Measurements from ENCODE around the gene GALNT4.

GALNT4 gene

DNA sequence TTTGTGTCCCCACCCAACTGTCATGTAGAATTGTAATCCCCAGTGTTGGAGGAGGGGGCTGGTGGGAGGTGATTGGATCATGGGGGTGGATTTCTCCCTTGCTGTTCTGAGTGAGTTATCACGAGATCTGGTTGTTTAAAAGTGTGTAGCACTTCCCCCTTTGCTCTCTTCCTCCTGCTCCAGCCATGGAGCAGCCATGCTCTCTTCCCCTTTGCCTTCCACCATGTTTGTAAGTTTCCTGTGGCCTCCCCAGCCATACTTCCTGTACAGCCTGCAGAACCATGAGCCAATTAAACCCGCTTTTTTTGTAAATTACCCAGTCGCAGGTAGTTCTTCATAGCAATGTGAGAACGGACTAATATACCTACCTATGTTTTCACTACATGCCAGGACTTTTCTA lies 3.8 kb upstream of the GALNT4 start:
- DNase-seq, result no peak

DNA sequence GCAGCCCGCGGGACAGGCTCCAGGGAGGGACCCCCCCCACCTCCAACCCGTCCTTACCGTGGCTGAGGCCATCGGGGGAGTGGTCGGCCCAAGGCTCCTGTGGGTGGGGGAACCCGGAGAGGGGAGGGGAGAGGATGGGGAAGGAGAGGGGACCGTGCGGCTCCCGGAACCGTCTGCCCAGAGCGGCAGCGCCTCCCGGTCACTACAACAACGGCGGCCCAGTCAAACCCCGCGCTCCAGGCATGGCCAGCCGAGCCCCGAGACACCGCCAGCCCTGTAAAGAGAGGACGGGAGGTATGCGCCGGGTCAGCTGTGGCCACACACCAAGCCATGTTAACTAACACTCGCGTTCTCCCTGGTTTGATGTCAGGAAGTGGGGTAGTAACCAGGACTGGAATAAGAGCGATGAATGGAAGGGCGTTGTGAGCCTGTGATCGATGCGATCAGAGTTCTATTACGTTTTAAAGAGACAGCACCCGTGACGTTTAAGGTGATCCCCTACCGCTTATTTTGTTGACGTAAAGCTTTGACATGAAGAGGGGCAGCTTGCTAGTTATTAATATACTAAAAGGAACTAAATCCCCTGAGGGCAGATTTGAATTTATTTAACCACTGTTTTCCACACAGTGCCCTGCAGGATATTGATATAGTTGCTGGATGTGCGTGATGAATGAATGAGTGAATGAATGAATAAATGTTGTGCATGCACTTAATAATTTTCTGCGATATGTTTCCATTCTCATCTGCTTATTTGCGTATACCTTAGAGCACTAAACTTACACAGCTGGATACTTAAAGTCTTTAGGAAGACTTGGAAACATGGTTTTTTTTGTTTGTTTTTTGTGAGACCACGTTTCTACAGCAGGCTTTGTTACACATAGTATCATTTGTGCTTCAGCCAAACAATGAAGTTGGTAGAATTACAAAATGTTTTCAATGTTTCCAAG lies 1.5 kb upstream of the GALNT4 start, which contains the start of gene POC1B:
POC1B (minus strand) TSS at position 224 of the 947 bp plus-strand sequence; CDS start at position 72, 152 bp downstream.
- peak; percentile 62 to 64 for DNase-seq

DNA sequence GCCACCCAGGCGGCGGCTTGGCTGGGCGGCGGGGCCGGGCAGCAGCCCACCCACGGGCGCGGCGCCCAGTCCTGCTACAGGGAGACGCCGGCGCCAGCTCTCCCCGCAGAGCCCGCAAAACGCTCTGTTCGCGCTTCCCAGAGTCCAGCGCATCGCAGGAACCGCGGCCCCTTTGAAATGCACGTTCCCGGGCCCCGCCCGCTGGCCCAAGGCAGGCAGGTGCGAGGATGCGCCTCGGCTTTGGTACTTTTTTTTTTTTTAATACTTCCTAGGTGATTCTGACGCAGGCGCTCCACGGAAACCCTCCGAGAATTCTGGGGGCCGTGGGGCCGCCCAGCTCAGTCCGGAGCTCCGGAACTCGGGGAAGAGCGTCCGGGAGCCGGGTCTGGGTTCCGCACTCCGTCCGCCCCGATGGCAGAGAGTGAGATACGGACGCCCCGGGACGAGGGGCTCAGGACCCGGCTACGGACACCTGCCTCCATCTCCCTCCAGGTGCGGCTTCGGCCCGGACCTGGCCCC lies 768 bp upstream of the GALNT4 start:
- DNase-seq, result peak; percentile 29 to 36

DNA sequence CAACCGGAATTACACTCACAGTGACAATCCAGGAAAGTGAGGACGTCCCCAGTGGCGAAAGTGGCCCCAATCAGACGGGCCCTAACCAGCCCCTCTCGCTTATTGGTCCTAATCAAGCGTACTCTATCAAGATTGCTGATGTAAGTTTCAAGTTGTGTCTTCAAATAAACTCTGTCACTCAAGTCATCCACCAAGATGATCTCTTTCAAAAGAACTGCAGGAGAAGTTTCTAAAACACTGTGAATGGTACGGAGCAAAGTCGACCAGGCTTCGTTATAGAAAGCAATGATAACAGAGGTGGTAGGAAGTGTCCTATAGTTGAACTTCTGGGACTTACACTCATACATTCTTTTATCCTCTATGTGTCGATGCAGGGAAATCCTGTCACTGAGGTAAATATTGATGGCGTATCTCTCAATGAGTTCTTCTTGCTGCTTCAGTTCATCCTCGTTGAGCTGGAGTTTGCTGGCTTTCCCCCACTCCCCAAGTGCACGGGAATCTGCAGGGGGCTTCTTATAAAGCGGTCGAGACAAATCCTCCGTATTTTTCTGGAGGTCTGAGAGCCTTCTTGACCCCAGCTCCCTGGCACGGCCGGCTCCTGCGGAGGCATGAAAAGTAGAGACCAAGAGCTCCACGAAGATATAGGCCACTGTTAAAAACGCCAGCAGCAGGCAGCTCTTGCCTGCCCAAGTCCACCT lies 604 bp downstream of the GALNT4 start:
- DNase-seq, result no peak

DNA sequence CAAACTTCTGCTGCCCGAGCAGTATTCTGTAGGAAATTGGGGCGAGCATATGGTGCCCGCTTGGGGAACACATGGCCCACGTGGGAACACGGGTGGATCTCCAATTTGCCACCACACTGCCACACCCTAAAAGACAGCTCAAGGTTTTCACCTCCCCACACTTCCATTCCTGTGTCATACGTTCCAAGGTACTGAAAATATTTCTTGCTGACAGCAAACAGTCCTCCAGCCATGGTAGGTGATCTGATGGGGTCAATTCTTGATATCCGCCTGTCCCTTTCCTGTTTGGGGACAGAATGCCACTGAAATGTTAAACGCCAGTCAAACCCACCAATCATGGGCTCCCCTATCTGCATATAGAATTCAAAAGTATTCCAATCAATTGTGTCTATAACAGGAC lies 1.2 kb downstream of the GALNT4 start:
- DNase-seq, result no peak

DNA sequence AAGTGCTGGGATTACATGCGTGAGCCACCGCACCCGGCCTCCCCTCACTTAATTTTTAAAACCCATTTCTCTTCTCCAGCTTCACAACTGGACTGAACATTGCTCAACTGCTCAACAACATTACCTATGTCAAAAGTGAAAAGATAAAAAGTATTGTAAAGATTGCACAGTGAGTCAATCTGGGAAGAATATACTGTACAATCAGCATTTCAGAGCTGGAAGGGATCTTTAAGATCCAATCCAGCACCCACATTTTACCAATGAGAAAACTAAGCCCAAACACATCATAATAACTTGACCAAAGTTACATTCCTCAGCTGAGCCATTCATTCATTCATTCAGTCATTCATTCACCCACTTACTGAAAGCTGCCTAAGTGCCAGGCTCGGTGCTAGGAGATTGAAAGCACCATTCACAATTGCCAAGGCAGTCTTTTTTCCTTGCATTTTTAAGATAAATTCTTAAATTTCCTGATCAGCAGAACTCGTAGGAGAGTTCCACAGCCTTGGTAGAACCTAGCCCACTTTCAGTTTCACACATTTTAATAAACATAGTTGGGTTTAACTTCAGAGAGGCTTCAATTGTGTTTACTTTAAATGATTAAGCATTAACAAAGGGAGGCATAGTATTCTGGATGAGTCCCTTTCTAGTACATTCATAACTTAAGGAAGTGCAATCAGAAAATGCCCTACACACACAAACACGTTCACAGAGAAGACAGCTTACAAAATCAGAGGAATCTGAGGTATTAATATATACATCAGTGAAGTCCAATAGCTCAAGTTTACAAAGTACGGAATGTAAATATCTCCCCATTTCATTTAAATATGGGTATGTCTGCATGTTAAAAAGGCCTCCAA lies 3.0 kb downstream of the GALNT4 start:
- DNase-seq, result no peak

DNA sequence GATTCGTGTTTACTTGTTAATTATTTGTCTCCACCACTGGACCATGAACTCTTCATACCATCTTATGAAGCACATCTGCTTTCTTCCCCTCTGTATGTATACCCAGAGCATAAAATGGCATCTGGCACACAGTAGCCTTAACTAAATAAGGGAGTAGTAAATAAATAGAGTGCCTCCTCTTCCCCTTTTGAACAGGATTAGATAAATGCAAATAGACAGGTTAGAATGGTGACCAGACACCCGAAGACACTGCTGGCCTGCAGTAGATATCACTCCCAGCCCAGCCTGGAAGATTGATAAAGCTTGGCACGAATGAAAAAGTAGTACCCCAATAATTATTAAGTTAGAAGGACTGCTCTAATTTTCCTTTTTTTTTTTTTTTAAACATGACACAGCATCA lies 6.9 kb downstream of the GALNT4 start:
- no peak for DNase-seq

DNA sequence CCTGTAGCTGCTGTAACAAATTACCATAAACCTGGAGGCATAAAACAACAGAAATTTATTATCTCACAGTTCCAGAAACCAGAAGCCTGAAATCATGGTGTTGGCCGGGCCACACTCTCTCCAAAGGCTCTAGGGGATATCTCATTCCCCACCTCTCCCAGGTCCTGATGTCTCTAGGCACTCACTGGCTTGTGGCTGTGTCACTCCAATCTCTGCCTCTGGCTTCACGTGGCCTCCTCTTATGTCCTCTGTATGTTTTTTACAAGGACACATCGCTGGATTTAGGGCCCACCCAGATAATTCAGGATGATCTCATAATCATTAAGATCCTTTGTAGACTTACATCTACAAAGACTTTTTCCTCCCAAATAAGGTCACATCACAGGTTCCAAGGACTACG lies 8.0 kb downstream of the GALNT4 start:
- no peak for DNase-seq

DNA sequence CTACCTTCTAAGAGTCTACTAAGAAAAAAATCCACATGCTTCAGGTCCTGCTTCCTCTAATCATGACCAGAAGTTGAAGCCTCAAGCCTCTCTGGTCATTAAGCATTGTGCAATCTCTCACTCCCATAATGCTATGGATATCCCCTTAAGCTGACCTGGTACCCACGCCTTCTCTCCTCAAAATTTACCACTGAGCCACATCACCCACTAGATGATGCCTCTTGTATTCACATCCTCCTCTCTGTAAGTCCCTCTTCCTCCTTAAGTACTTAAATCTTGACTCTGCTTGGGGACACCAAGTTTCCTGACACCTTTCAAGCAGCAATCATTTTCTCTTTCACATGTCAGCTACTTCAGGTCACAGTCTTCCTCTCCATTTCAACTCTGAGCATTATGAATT lies 9.8 kb downstream of the GALNT4 start:
- DNase-seq, result no peak

DNA sequence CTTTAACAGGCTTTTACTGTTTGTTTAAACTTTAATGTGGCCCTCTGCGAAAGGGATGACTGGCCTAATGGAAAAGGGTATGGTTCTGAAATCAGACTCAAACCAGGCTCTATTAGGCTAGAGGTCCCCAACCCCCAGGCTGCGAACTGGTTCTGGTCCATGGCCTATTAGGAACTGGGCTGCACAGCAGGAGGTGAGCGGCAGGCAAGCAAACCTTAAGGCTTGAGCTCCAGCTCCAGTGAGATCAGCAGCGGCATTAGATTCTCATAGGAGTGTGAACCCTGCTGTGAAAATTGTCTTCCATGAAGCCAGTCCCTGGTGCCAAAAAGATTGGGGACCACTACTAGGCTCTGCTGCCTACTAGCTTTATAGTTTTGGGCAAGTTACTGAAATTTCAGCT lies 11.1 kb downstream of the GALNT4 start:
- DNase-seq, result no peak

DNA sequence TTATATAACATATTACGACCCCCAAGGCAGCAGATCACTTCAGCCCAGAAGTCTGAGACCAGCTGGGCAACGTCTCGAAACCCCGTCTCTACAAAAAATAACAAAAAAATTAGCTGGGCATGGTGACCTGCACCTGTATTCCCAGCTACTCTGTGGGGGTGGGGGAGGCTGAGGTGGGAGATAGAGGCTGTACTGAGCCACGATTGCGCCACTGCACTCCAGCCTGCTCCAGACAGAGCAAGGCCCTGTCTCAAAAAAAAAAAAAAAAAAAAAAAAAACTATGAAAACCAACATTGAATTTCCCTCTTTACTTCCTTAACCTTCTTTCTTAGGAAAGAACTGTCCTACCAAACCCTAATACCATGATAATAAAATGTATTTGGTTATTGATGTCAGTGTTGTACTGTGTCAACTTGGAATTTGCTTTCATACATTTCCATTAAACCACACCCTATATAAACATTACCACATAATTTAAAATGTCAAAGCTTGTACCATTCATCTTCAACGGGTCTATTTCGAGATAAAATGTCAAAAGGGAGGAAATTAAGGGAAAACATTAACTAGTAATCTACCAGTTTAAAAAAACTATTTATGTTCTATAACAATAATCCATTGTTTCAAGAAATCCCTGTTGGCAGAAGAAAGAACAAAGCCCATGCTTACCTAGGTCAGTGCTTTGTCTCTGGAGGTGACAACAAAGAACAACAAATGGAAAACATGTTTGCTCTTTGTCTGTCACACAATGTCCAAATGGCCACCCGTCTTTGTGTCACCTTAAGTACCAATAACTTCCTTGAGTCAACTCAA lies 17.4 kb downstream of the GALNT4 start:
- DNase-seq, result no peak

DNA sequence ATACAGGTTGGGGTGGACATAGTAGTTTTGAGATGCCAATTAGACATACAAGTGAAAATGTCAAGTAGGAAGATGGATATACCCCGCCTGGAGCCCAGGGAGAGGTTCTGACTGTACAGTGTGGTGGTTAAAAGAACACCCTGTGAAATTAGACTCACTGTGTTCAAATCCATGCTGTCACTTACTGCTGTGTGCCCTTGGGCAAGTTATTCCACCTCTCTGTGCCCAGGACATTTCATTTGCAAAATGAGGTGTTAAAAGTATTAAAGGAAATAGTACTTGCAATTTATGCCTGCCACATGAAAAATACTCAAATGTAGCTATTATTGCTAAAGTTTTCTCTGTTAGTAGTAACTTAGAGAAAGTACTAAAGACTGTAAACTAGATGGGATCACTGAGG lies 18.5 kb downstream of the GALNT4 start:
- no peak for DNase-seq

DNA sequence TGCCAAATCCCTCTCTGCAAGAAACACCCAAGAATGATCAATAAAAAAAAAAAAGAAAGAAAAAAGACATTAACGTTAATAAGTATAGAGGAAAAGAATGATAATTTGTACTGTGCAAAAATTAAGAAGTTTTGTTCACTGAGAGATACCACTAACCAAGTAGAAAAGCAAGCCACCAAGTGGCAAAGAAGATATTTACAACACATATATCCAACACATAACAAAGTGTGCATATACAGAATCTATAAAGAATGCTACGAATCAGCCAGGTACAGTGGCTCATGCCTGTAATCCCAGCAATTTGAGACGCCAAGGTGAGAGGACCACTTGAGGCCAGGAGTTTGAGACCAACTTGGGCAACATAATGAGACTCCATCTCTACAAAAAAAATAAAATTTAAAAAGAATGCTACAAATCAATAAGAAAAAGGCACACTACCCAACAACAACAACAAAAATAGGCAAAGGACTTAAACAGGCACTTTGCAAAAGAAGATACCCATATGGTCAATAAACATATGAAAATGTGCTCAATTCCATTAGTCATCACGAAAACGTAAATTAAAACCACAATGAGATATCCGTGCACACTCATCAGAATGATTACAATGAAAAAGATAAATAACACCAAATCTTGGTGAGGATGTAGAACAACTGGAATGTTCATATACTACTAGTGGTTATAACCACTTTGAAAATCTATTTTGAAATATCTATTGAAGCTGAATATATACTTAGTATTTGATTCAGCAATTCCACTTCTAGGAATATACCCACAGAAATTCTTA lies 19.8 kb downstream of the GALNT4 start:
- DNase-seq, result no peak

DNA sequence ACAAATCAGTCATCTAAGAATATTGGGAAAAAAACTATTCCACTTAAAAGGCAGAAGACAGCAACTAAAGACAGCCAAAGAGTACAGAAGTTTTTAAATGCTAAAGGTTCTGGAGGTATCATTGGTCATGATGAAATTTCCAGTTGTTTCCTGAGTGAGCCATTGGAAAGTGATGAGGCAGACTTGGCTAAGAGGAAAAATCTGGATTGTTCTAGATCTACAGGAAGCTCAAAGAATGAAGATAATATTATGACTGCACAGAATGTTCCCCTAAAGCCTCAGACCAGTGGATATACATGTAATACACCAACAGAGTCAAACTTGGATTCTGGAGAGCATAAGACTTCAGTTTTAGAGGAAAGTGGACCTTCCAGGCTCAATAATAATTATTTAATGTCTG lies 22.8 kb downstream of the GALNT4 start:
- no peak for DNase-seq

DNA sequence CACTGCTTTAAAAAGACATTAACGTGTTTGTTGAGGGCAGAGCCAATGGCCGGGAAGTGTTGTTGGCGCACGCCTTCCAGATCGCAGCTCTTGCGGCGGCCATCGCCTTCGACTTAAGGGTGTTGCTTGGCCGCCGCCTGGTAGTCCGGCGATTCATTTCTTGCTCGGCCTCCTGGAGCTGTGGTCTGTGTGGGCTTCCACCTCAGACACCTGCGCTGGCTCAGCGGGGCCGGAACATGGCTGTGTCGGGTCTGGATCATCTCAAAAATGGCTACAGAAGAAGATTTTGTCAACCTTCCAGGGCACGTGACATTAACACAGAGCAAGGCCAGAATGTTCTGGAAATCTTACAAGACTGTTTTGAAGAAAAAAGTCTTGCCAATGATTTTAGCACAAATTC lies 24.7 kb downstream of the GALNT4 start:
- DNase-seq, result no peak

DNA sequence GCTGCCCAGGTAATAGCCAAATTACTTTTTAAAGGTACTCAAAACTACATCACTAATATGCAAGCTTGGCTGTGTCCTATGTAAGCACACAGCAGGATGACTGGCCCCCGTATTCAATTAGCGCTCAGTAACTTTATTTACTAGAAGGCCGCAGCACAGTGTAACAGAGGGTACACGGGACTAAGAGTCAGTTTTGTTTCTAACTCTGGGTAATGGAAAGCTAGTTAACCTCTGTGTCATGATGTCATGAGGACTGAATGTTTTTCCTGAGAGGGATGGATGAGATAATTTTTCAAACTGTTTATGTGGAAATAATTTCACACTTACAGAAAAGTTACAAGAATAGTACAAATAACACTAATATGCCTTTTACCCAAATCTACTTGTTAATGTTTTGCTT lies 27.1 kb downstream of the GALNT4 start:
- DNase-seq, result no peak

DNA sequence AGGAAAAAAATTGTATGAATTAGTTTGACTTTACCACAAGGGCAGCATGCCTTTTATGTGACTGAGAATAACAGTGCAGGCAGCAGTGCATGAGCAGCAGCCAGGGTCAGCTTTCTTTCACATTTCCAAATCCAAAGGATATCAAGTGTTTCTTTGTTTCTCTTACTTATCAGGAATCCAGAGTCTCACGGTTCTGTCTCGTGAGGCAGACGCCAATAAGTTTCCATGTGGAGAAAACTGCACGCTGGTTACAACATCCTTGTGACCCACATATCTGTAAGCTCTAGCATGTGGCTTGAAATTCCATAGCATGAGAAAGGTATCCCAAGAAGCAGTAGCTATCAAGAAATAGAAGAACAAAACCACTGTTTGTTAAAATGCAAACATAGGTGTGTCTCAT lies 27.6 kb downstream of the GALNT4 start:
- no peak for DNase-seq

DNA sequence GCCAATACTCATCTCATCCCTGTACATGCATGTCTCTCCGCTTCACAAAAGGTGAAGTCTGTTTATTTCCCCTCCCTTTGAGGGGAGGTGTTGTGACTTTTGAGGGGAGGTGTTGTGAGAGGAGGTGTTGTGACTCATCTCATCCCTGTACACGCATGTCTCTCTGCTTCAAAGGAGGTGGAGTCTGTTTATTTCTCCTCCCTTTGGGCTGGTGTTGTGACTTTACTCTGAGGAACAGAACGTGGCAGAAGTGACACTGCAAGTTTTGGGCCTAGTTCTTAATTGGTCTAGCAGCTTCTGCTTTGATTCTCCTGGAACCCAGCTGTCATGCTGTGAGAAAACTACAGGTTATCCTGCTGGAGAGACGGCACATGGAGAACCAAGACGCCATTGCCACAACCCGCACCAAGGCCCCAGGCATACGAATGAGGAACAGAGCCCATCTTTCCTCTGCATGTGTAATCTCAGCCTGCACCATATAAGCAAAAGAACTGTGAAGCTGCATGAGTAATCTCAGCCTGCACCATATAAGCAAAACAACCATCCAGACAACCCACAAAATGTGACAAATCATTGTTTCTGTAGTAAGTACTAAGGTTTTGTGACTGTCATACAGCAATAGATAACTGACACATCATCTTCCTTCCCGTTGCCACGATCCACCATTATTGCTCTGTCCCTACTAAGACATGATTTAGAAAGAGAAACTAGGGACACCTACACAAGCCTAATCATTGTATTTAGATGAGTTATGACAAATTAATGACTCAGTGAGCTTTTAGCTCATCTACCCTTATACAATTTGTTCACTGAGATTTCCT lies 30.0 kb downstream of the GALNT4 start:
- DNase-seq, result peak in 1 of 2 donors; percentile 12

DNA sequence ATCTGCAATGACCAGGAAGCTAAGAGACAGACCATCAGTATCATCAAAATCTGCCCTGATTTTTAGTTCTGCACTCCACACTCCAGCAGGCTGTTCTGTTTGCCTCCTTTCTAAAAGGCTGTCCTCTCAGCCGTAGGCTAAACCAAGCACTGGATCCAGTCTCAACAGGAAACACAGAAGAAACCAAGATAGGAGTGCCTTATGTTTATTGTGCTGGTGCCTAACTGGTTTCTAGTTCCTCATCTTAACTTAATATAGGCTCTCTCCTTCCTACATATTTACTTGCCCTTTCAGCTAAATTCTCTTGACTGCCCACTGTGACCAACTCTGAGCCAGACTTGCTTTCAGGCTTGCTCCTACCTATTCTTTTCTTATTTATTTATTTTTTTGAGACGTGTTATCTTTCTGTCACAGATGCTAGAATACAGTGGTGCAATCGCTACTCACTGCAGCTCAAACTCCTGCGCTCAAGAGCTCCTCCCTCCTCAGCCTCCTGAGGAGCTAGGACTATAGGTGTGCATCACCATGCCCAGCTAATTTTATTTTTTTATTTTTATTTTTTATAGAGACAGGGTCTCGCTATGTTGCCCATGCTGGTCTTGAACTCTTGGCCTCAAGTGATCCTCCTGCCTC lies 30.8 kb downstream of the GALNT4 start:
- no peak for DNase-seq

DNA sequence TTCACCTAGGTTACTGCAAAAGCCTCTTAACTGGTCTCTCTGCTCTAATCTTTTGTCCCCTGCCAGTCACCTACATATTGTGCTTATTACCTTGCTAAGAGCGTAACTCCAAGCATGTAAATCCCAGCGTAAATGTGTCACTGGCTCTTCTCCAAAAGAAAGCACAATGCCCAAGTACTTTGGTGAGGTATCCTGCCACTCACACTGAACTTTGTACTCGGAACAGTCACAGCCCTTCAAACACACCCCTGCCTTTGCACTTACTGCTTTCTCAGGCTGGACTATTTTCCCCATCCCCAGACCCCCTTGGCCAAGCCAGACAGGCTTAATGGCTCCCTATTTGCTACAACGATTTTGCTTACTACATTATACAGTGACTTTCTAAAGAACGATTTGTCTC lies 31.7 kb downstream of the GALNT4 start:
- DNase-seq, result no peak
